Kidney (tissue), 14 donors: ENCODE data around the gene PNPLA1. TPM values are rescaled to one million over a fixed set of nuclear protein-coding genes. Genes with fewer than 3 reads are reported as not detected.

Source experiments
- DNase-seq, 5 donors: peaks; one replicate each; pipeline ENCODE4 v3.0.0-alpha.2; 2013 to 2020
- FAIRE-seq: peaks from 2 replicates; lab custom pipeline; 2012; peaks lifted over from hg19 to GRCh38; lab: Jason Lieb, UNC
- H3K27ac ChIP-seq, 2 donors: one replicate each; pipeline ENCODE4 v1.7.0; 2013; ENCODE audit warnings: low read depth in 2 of 2, low read length in 2 of 2, inconsistent platforms in 1 of 2
- H3K27me3 ChIP-seq: one replicate; pipeline ENCODE4 v1.7.1; 2013; ENCODE audit warnings: low read length, inconsistent platforms; ENCODE audit not compliant: control insufficient read depth, insufficient read depth
- H3K36me3 ChIP-seq, 3 donors: one replicate each; pipeline versions ENCODE4 v1.7.0 to v1.7.1; 2013; ENCODE audit warnings: low read length in 3 of 3, control low read depth in 1 of 3, inconsistent platforms in 1 of 3; ENCODE audit not compliant: insufficient read depth in 3 of 3, control insufficient read depth in 2 of 3
- H3K4me1 ChIP-seq, 3 donors: one replicate each; pipeline versions ENCODE4 v1.7.0 to v1.7.1; 2013; ENCODE audit warnings: low read length in 3 of 3, inconsistent platforms in 1 of 3, low read depth in 1 of 3; ENCODE audit not compliant: control insufficient read depth in 2 of 3, insufficient read depth in 2 of 3
- H3K4me3 ChIP-seq, 3 donors: one replicate each; pipeline versions ENCODE4 v1.7.0 to v1.8.1; 2013; ENCODE audit warnings: low read length in 3 of 3, control low read depth in 1 of 3, inconsistent platforms in 1 of 3
- H3K9ac ChIP-seq, 3 donors: one replicate each; pipeline versions ENCODE4 v1.7.0 to v1.7.1; 2013; ENCODE audit warnings: low read length in 3 of 3, control low read depth in 1 of 3, inconsistent platforms in 1 of 3
- H3K9me3 ChIP-seq, 3 donors: one replicate each; pipeline versions ENCODE4 v1.7.0 to v1.7.1; 2013; ENCODE audit warnings: low read length in 3 of 3, control low read depth in 1 of 3, inconsistent platforms in 1 of 3; ENCODE audit not compliant: control insufficient read depth in 2 of 3, insufficient read depth in 1 of 3
- intact Hi-C: fragments of 100-400 bp; cut with DNase I; formaldehyde crosslinking; loops from one replicate; pipeline ENCODE4 v1.11.1; 2022
- polyA plus RNA-seq: library from polyadenylated mRNA; stranded (reverse); fragments of 350-450 nt; fragmentation: Illumina TruSeq; extraction: RNeasy Lipid Tissue Mini Kit (QIAGEN cat#74804); gene quantifications from one replicate; pipeline ENCODE4 v1.2.3, GENCODE V29; 2014; ENCODE audit warnings: low read depth, low replicate concordance; ENCODE audit not compliant: insufficient read depth
- total RNA-seq: library from RNA; stranded (reverse); fragmentation: NEBNext Ultra II Directional; extraction: Animal tissue kit (Norgen Biotek cat#: 25700); gene quantifications from one replicate; pipeline ENCODE4 v1.2.1, GENCODE V29; 2021
- TF ChIP-seq, protein P1 (sequence below): IDR thresholded peaks from 3 replicates; pipeline ENCODE4 v1.5.1; 2012; ENCODE audit warnings: mild to moderate bottlenecking, moderate library complexity, borderline replicate concordance; ENCODE audit not compliant: insufficient read depth; ENCODE audit errors: extremely low read depth
- donor health status: control.
- donor health status: control.
- donor health status: control.
- donor health status: control.
- donor health status: control.
- donor health status: DM: yes; HTN: yes; CAD: no.
- donor health status: Normal renal cell carcinoma (clear cell type).

The PNPLA1 gene
- total and polyA plus RNA-seq, 2 donors from 2014 or later = 0.19 to 1.2 TPM

- H3K9ac ChIP-seq = no peak overlapping the region
- no peak overlapping the region for H3K4me3 ChIP-seq
- no peaks in the 10 kb centered on the region for H3K4me1 ChIP-seq
- DNase-seq (no peak), FAIRE-seq (no peak)
- H3K9me3 ChIP-seq = no peaks in the 10 kb centered on the region
- intact Hi-C loops = no loop called here
- TF ChIP-seq, protein P1, sequence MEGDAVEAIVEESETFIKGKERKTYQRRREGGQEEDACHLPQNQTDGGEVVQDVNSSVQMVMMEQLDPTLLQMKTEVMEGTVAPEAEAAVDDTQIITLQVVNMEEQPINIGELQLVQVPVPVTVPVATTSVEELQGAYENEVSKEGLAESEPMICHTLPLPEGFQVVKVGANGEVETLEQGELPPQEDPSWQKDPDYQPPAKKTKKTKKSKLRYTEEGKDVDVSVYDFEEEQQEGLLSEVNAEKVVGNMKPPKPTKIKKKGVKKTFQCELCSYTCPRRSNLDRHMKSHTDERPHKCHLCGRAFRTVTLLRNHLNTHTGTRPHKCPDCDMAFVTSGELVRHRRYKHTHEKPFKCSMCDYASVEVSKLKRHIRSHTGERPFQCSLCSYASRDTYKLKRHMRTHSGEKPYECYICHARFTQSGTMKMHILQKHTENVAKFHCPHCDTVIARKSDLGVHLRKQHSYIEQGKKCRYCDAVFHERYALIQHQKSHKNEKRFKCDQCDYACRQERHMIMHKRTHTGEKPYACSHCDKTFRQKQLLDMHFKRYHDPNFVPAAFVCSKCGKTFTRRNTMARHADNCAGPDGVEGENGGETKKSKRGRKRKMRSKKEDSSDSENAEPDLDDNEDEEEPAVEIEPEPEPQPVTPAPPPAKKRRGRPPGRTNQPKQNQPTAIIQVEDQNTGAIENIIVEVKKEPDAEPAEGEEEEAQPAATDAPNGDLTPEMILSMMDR = no peak
- H3K27me3 ChIP-seq = no peaks in the 10 kb centered on the region
- H3K36me3 ChIP-seq = no peaks in the 10 kb centered on the region
- no peak overlapping the region for H3K27ac ChIP-seq
These were observed 63.5 kb downstream of the PNPLA1 start for GRCh38 chr6:36333171-36333895.

GRCh38 chr6:36333931-36334725 lies 64.3 kb downstream of the PNPLA1 start:
- H3K9me3 ChIP-seq = no peaks in the 10 kb centered on the region
- DNase-seq = peak in 1 of 5 donors; percentile 41
- no peak overlapping the region for H3K9ac ChIP-seq
- H3K27ac ChIP-seq = no peak overlapping the region
- H3K36me3 ChIP-seq = no peaks in the 10 kb centered on the region
- no peak overlapping the region for H3K4me3 ChIP-seq
- TF ChIP-seq, protein P1 = no peak
- H3K4me1 ChIP-seq = no peaks in the 10 kb centered on the region
- intact Hi-C loops = no loop called here
- H3K27me3 ChIP-seq = no peaks in the 10 kb centered on the region
- no peak for FAIRE-seq

GRCh38 chr6:36334832-36335459 lies 65.1 kb downstream of the PNPLA1 start:
- DNase-seq (peak in 1 of 5 donors; percentile 20), FAIRE-seq (no peak)
- H3K9me3 ChIP-seq = no peaks in the 10 kb centered on the region
- TF ChIP-seq, protein P1 = no peak
- H3K4me1 ChIP-seq = no peaks in the 10 kb centered on the region
- no peaks in the 10 kb centered on the region for H3K27me3 ChIP-seq
- intact Hi-C loops = no loop called here
- no peak overlapping the region for H3K27ac ChIP-seq
- H3K36me3 ChIP-seq = no peaks in the 10 kb centered on the region
- H3K9ac ChIP-seq = no peak overlapping the region
- no peak overlapping the region for H3K4me3 ChIP-seq
